AG08395 (cell line): ENCODE data around the gene TNIK.
A peak's percentile ranks its signal among the peaks of the same experiment; 100 is the strongest.
"Not testable (repeated sequence)": the region's sequence is repeated elsewhere in the genome, so short reads cannot be mapped to it uniquely, and the experiment has no call there.

Source experiments
- DNase-seq: peaks from one replicate; pipeline ENCODE4 v3.0.0; 2012; ENCODE audit warnings: mixed read lengths, low spot score

The TNIK gene

GRCh38 chr3:171468296-171468906 is 8.2 kb upstream of the TNIK start:
- DNase-seq = no peak

DNA sequence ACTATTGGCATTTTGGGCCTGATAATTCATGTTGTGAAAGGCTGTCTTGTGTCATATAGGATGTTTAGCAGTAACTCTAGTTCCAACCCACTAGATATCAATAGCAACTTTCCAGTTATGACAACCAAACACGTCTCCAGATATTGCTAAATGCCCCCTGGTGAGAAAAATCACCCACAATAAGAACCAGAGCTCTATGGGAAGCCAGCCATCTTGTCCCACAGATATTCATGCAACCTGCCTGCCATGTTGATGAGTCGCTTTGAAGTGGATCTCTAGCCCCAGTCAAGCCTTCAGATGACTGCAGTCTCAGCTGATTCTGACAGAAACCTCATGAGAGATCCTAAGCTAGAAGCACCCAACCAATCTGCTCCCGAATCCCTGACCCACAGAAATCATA is 5.6 kb upstream of the TNIK start:
- no peak for DNase-seq

- DNase-seq = no peak
These were observed 4.3 kb upstream of the TNIK start for GRCh38 chr3:171464462-171464861.

GRCh38 chr3:171462224-171462623 is 2.0 kb upstream of the TNIK start:
- DNase-seq = no peak

- DNase-seq = no peak
These were observed 1.3 kb upstream of the TNIK start for GRCh38 chr3:171461525-171461917.

GRCh38 chr3:171460725-171461524 is 720 bp upstream of the TNIK start:
- DNase-seq = peak; percentile 17

DNA sequence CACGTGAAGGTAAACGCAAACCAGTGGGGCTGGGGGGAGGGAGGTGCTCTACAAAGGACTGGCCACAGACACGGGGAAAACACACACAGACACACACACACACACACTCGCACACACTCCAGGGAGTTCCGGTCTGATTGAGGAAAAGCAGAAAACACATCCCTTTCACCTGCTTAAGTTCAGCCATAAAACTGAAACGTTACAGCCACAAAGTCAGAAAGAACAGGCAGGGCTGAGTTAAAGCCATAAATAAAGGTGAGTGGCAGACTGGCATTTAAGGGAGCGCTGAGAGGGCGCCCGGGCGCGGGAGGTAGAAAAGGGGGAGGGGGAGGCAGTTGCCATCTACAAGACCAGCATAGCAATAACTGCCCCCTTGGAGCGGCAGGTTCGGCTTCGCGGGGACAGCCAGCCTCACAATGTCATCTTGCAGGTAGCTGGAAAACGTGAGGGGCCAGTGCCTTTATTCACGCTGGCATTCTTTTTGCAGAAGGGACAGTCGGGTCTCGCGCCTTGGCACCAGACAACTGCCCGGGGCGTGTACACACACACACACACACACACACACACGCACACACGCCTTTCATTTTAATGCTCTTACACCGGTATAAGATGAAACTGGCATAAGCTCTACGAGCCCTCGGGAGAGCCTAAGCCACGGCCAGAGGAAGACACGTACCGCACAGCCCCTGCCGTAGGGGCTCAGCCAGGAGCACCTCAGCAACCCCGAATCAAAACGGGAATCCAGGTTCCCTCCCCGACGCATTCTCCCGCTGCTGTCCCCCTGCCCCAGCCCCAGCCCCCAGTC is 866 bp downstream of the TNIK start:
- no peak for DNase-seq

- no peak for DNase-seq
These were observed 1.4 kb downstream of the TNIK start for GRCh38 chr3:171458864-171459136.

DNA sequence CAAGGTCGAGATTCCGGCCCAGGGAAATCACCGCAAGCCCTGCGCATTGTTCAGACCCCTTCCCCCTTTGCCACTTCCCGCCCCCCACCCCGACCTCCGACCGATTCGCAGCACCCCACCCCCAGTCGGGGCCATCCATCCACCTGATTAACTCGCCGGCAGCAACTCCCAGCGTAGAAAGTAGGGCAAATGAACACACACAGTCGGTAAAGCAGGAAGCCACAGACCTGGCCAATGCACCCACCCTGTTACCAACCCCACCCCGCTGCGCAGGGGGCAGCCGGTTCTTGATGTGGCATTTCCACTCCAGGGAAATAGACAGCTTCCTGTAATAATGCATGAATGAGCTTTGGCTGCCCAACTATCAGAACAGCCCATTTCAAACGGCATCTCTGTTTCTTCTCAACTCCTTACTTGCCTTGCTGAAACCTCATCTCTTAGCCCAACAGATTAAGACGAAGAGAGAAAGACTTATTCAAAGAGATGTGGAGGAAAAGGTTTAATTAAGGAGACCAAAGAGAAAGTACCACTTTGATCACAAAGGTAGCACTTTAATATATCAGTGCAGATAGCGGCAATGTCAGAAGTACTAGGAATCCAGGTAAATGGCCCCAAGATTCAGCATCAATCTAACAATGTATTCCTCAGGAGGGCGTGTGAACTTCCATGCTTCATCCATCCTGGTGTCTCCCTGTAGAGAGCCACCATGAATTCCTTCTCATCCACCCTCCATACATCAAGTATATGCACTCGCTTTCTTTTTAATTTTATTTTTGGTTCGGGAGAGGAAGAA is 1.9 kb downstream of the TNIK start:
- no peak for DNase-seq

DNA sequence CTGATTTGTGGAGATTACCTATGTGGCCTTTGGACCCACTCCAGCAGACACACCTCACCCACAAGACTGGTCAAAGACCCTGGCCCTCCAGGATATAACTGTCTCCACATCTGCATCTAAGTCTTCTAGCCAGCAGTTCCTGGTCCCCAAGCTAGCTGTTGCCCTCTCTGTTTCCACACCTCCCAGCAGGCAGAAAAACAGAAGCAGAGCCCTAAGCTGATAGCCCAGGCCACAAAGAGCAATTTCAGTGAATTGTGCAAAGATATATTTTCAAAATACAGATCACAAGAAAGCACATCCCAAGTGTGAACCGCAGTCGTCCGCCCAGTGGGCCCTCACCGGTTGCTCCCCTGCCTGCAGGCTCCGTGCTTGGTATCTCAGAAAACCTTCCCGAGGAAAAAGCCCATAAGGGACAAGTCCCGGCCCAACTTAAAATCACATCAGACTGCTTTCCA is 2.6 kb downstream of the TNIK start:
- no peak for DNase-seq

DNA sequence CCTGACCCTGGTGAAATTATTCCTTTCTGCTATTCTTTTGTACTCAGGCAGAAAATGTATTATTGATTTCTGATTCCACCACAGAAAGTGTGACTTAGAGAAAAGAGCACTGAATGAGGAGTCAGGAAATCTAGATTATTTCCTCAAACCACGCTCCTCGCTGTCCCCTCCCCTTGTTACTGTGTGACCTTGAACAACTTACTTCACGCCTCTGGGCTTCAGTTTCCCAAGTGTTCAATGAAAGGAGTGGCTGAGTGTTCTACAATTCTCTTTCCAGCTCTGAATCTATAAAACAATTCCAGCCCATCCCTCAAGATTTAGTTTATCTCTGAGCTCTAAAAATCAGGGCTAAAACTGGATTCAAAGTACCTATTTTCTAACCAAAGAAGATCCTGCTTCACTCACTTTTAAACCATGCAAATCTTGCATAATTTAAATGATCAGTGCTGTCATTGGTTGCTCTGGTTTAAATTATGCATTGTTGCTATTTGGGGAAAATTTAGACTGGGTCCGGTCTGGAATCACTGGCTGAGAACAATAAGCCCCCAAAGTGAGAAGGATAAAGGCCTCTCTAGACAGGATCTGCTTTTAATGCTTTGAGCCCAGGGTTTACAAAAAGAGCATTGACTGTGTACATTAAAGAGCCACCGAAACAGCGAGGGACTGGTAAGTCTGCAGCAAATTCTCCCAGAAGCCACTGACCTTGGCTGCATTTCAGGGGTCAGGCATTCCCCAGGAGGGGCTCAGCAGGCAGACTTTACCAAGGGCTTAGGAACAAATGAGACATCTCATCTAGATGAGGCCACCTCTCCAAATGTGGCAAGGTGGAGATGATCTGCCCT is 3.2 kb downstream of the TNIK start:
- no peak for DNase-seq

- DNase-seq = no peak
These were observed 4.3 kb downstream of the TNIK start for GRCh38 chr3:171455603-171456550.

DNA sequence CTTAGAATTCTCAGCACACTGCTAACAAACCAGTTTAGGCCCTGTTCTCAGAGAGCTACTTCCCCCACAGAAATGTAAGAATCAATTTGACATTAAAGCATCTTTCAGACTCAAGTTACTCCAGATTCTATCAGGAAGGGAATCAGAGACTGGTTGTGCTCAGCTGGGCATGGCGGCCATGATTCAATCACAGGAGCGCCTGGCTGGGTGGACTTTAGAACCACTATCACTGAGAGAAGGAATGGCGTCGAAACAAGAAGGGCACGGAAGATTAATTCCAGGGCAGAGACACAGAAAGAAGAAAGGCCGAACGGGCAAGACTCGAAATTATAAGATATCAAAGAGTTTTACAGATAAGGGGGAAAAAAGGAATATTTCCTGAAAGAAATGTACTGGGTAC is 6.2 kb downstream of the TNIK start:
- no peak for DNase-seq

DNA sequence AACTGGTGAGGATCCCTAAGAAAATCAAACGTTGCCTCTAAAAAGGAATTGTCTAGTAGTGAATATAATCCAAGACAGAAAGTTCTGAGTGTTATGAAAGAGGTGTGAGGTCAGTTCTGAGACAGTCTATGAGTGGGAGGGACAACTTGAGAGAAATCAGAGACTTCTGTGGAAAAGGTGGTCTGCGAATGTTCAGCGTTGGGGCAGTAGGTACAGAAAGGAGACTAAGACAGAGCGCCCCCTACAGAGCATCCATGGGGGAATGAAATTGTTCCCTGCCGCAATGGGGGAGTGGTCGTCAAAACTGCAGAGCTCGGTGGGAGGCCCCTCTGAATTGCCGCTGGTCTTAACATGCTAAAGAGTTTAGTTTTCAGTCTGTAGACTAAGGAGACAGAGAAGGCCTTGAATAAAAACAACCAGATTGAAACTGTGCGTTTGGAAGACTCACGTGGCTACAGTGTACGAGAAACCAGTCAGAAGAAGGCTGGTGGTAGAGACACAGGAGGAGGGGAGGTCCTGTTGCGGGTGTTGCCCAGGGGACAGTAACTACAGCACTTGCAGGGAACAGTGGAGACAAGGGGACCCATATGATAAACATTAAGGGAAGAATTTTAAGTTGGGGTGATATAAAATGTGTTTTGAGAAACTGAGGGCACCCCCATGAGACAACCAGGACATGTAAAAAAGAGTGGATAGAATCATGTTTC is 6.9 kb downstream of the TNIK start:
- no peak for DNase-seq

GRCh38 chr3:171452328-171452727 is 7.9 kb downstream of the TNIK start:
- DNase-seq = no peak

DNA sequence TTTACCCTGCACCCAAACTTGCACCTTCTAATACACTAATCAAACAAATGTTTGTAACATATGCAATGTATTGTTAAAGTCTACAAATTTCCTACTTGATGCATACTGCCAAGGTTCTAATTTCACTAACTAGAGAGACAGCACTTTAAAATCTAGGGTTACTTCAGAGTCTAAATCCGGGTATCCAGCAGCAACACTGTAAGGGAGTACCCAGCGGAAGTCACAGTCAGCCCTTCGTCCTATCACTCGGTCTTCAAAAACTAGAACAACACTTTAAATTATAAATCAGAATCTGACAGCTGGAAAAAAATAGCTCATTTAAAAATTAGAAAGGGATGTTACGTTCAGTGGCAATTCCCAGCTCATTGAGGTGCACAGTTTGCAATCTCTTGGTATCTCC is 8.3 kb downstream of the TNIK start:
- DNase-seq = no peak

DNA sequence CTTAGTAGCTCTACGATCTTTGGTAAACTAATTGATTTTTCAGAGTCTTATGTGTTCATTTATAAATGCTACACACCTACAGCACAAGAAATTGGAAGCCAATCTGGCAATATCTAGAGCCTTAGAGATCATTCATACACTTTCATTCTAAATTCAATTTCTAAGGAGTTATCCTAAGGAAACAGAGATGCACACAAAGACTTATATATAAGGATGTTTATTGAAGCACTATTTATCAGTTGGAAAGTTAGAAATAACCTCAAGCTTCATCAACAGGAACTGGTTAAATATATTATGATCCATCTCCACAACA is 12.7 kb downstream of the TNIK start:
- DNase-seq = not testable (repeated sequence)

GRCh38 chr3:171446801-171447578 is 13.2 kb downstream of the TNIK start:
- DNase-seq = peak; percentile 46

GRCh38 chr3:171446301-171446700 is 13.9 kb downstream of the TNIK start:
- DNase-seq = no peak
